K562 (cell line): ENCODE results near the gene TMEM100. TPM values are rescaled to one million over a fixed set of nuclear protein-coding genes. Genes with fewer than 3 reads are reported as not detected.

ENCODE experiments used
- ATF7 ChIP-seq: fragments of 450-650 bp; IDR thresholded peaks from 2 replicates; pipeline ENCODE4 v1.7.1; 2014; ENCODE audit warnings: mild to moderate bottlenecking, moderate library complexity
- BACH1 ChIP-seq: fragments of 200-800 bp; sonication (Bioruptor generic); IDR thresholded peaks from 2 replicates; pipeline ENCODE4 v1.6.1; 2016; ENCODE audit warnings: missing genetic modification characterization, missing compliant biosample characterization
- CAMTA2 ChIP-seq: fragments of 250-450 bp; sonication (Bioruptor Pico); conservative IDR thresholded peaks from 2 replicates; pipeline ENCODE4 v1.5.1; 2022
- CHD1 ChIP-seq: fragments of 200-600 bp; sonication (generic); IDR thresholded peaks from one replicate; pipeline ENCODE4 v1.6.1; 2012; ENCODE audit warnings: mild to moderate bottlenecking, moderate library complexity, low read length, inconsistent platforms
- DACH1 ChIP-seq: fragments of 450-650 bp; IDR thresholded peaks from 2 replicates; pipeline ENCODE4 v1.6.1; 2018; ENCODE audit not compliant: partially characterized antibody
- GTF2E2 ChIP-seq: fragments of 200-800 bp; sonication (Bioruptor generic); IDR thresholded peaks from 2 replicates; pipeline ENCODE4 v1.6.1; 2016; ENCODE audit warnings: missing genetic modification characterization, missing compliant biosample characterization
- MAFF ChIP-seq: IDR thresholded peaks from 2 replicates; pipeline ENCODE4 v1.6.1; 2012; ENCODE audit warnings: low read length, improper control_type of control experiment
- MCM2 ChIP-seq: fragments of 450-650 bp; IDR thresholded peaks from 2 replicates; pipeline ENCODE4 v1.6.1; 2017; ENCODE audit warnings: low read depth, mild to moderate bottlenecking
- MEF2D ChIP-seq: conservative IDR thresholded peaks from 2 replicates; pipeline ENCODE4 v1.6.1; 2016; ENCODE audit warnings: low read depth, missing genetic modification characterization, missing compliant biosample characterization
- PRMT5 ChIP-seq: sonication (generic); formaldehyde crosslinking; IDR thresholded peaks from 2 replicates; pipeline ENCODE4 v1.5.0; 2020; ENCODE audit warnings: missing genetic modification reagents
- SUPT5H ChIP-seq: fragments of 450-650 bp; IDR thresholded peaks from 2 replicates; pipeline ENCODE4 v1.6.1; 2016
- ZNF311 ChIP-seq: fragments of 250-450 bp; sonication (Bioruptor Pico); IDR thresholded peaks from 2 replicates; pipeline ENCODE4 v1.4.0; 2020; ENCODE audit warnings: mild to moderate bottlenecking, moderate library complexity
- ZNF561 ChIP-seq: fragments of 450-650 bp; formaldehyde crosslinking; conservative IDR thresholded peaks from 2 replicates; pipeline ENCODE4 v1.4.0; 2020; ENCODE audit warnings: mild to moderate bottlenecking, moderate library complexity
- ZNF717 ChIP-seq: fragments of 250-450 bp; sonication (Bioruptor Pico); IDR thresholded peaks from 2 replicates; pipeline ENCODE4 v1.5.0; 2021
- polyA plus RNA-seq, 8 experiments: library from polyadenylated mRNA; depleted of rRNA in 4 of 8; stranded (reverse) in 5 of 8; unstranded in 3 of 8; fragments of >200 nt; fragmentation: Nextera tagmentation in 2 of 8; fragmentation: Illumina TruSeq in 1 of 8; extraction: Ambion mirVana in 2 of 8; extraction: Trizol in 1 of 8; gene quantifications; 2 replicates each; pipeline versions ENCODE4 v1.2.1 to v1.2.3, GENCODE V29; 2011 to 2014; ENCODE audit warnings: inconsistent platforms in 1 of 8, missing spikeins in 1 of 8
- total RNA-seq, 7 experiments: library from RNA; depleted of rRNA in 6 of 7; stranded (reverse); fragments of >200 nt in 6 of 7; fragmentation: Illumina TruSeq in 2 of 7; extraction: Trizol in 2 of 7; gene quantifications; 2 replicates each; pipeline versions ENCODE4 v1.2.1 to v1.2.3, GENCODE V29; 2011 to 2021; ENCODE audit warnings: low replicate concordance in 1 of 7
- TF ChIP-seq, protein P1 (sequence below): sonication (generic); formaldehyde crosslinking; IDR thresholded peaks from 2 replicates; pipeline ENCODE4 v1.8.1; 2023; ENCODE audit warnings: mild to moderate bottlenecking, missing genetic modification reagents
- TF ChIP-seq, protein P2 (sequence below): fragments of 450-650 bp; formaldehyde crosslinking; IDR thresholded peaks from 2 replicates; pipeline ENCODE4 v1.4.0; 2020; ENCODE audit warnings: mild to moderate bottlenecking
- TF ChIP-seq, protein P3 (sequence below): fragments of 450-650 bp; IDR thresholded peaks from 2 replicates; pipeline ENCODE4 v1.6.1; 2018; ENCODE audit not compliant: partially characterized antibody
- TF ChIP-seq, protein P4 (sequence below), 2 experiments: IDR thresholded peaks in 1 of 2; conservative IDR thresholded peaks in 1 of 2; 2 replicates each; pipeline ENCODE4 v1.6.1; 2016; ENCODE audit warnings: low read depth in 2 of 2, mild to moderate bottlenecking in 1 of 2, missing compliant biosample characterization in 1 of 2, missing genetic modification characterization in 1 of 2, moderate library complexity in 1 of 2

The TMEM100 gene
- total and polyA plus RNA-seq, 9 of the 15 experiments (the other 6 are each of a cell fraction or from before 2014, with no cell fraction given) = 0.12 to 0.50 (median 0.19) TPM

DNA sequence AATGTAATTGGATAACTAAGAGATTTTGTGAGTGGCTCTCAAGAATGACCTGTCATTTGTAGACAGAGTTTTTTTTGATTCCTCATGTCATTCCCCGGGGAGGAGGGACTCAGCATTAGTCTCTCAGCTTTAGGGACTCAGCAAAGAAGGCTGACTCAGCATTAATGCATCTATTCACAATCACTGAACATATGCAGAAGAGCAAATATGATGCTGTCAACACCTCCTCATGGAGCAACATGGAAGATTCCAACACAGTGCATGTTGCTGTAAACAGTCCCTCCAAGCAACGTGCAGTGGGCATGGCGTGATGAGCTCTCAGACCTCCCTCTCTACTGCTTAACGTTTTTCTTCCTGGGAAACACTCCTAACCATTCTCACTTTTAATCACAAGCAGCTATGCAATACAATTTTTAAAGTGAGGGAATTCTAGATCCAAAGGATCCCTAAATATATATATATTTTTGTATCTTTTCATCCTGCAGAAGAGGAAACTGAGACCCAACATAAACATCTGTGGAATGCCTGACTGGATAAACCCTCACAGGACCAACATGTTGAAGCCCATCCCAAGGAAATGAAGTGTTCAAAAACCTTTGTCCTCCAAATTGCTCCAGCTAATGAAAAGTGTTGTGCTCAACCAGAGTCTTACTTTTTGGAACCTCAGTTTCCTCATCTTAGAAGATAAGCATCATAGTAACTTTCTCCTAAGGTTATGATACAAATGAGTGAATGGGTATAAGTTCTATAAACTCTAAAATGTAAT, 38.9 kb downstream of the TMEM100 start (continued):
- TF ChIP-seq, protein P1, sequence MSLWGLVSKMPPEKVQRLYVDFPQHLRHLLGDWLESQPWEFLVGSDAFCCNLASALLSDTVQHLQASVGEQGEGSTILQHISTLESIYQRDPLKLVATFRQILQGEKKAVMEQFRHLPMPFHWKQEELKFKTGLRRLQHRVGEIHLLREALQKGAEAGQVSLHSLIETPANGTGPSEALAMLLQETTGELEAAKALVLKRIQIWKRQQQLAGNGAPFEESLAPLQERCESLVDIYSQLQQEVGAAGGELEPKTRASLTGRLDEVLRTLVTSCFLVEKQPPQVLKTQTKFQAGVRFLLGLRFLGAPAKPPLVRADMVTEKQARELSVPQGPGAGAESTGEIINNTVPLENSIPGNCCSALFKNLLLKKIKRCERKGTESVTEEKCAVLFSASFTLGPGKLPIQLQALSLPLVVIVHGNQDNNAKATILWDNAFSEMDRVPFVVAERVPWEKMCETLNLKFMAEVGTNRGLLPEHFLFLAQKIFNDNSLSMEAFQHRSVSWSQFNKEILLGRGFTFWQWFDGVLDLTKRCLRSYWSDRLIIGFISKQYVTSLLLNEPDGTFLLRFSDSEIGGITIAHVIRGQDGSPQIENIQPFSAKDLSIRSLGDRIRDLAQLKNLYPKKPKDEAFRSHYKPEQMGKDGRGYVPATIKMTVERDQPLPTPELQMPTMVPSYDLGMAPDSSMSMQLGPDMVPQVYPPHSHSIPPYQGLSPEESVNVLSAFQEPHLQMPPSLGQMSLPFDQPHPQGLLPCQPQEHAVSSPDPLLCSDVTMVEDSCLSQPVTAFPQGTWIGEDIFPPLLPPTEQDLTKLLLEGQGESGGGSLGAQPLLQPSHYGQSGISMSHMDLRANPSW (CRISPR knock-in tag) = no peak
- TF ChIP-seq ZNF717 (CRISPR knock-in tag) = no peak
- no peak for TF ChIP-seq ZNF311 (CRISPR knock-in tag)
- no peak for TF ChIP-seq MCM2
- no peak for TF ChIP-seq GTF2E2
- TF ChIP-seq, protein P2, sequence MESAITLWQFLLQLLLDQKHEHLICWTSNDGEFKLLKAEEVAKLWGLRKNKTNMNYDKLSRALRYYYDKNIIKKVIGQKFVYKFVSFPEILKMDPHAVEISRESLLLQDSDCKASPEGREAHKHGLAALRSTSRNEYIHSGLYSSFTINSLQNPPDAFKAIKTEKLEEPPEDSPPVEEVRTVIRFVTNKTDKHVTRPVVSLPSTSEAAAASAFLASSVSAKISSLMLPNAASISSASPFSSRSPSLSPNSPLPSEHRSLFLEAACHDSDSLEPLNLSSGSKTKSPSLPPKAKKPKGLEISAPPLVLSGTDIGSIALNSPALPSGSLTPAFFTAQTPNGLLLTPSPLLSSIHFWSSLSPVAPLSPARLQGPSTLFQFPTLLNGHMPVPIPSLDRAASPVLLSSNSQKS = no peak
- TF ChIP-seq ATF7 = no peak
- no peak for TF ChIP-seq CAMTA2 (CRISPR knock-in tag)
- no peak for TF ChIP-seq DACH1
- TF ChIP-seq, protein P3, sequence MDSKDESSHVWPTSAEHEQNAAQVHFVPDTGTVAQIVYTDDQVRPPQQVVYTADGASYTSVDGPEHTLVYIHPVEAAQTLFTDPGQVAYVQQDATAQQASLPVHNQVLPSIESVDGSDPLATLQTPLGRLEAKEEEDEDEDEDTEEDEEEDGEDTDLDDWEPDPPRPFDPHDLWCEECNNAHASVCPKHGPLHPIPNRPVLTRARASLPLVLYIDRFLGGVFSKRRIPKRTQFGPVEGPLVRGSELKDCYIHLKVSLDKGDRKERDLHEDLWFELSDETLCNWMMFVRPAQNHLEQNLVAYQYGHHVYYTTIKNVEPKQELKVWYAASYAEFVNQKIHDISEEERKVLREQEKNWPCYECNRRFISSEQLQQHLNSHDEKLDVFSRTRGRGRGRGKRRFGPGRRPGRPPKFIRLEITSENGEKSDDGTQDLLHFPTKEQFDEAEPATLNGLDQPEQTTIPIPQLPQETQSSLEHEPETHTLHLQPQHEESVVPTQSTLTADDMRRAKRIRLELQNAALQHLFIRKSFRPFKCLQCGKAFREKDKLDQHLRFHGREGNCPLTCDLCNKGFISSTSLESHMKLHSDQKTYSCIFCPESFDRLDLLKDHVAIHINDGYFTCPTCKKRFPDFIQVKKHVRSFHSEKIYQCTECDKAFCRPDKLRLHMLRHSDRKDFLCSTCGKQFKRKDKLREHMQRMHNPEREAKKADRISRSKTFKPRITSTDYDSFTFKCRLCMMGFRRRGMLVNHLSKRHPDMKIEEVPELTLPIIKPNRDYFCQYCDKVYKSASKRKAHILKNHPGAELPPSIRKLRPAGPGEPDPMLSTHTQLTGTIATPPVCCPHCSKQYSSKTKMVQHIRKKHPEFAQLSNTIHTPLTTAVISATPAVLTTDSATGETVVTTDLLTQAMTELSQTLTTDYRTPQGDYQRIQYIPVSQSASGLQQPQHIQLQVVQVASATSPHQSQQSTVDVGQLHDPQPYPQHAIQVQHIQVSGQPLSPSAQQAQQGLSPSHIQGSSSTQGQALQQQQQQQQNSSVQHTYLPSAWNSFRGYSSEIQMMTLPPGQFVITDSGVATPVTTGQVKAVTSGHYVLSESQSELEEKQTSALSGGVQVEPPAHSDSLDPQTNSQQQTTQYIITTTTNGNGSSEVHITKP = peak; percentile 67
- TF ChIP-seq CHD1 = no peak
- TF ChIP-seq SUPT5H = no peak
- TF ChIP-seq BACH1 = peak; percentile 96
- TF ChIP-seq, protein P4, sequence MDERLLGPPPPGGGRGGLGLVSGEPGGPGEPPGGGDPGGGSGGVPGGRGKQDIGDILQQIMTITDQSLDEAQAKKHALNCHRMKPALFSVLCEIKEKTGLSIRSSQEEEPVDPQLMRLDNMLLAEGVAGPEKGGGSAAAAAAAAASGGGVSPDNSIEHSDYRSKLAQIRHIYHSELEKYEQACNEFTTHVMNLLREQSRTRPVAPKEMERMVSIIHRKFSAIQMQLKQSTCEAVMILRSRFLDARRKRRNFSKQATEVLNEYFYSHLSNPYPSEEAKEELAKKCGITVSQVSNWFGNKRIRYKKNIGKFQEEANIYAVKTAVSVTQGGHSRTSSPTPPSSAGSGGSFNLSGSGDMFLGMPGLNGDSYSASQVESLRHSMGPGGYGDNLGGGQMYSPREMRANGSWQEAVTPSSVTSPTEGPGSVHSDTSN (CRISPR knock-in tag; IDR thresholded peaks at IDR 0.05; ENCODE audit: low read depth) = no peak
- TF ChIP-seq, protein P4 (tag; conservative IDR thresholded peaks at IDR 0.05; ENCODE audit: low read depth) = peak; percentile 73
- no peak for TF ChIP-seq MEF2D (tag)
- peak; percentile 100 for TF ChIP-seq MAFF
- TF ChIP-seq PRMT5 (CRISPR knock-in tag) = no peak
- no peak for TF ChIP-seq ZNF561
